D721Med (cell line): ENCODE data around the gene USP24.
"Not testable (repeated sequence)": the region's sequence is repeated elsewhere in the genome, so short reads cannot be mapped to it uniquely, and the experiment has no call there.

Experiments
- DNase-seq: peaks from one replicate; pipeline ENCODE4 v3.0.0; 2011; ENCODE audit warnings: low spot score; ENCODE audit not compliant: insufficient read length
- FAIRE-seq: peaks from 2 replicates; lab custom pipeline; 2011; peaks lifted over from hg19 to GRCh38; lab: Jason Lieb, UNC
- CTCF ChIP-seq: IDR thresholded peaks from 2 replicates; pipeline ENCODE4 v1.5.1; 2012; ENCODE audit warnings: mild to moderate bottlenecking, control low read depth; ENCODE audit not compliant: insufficient read depth; ENCODE audit errors: missing control alignments

The USP24 gene

GRCh38 chr1:55128418-55128995, 86.7 kb downstream of the USP24 start:
- TF ChIP-seq CTCF: no peak
- no peak for FAIRE-seq

GRCh38 chr1:55127827-55128343, 87.3 kb downstream of the USP24 start:
- FAIRE-seq: no peak
- DNase-seq: no peak
- TF ChIP-seq CTCF: no peak

More at GRCh38 chr1:55128418-55128995, 86.7 kb downstream of the USP24 start:
- no peak for DNase-seq

GRCh38 chr1:55124470-55124869, 90.7 kb downstream of the USP24 start:
- TF ChIP-seq CTCF: no peak
- no peak for DNase-seq
- FAIRE-seq: no peak

- no peak for TF ChIP-seq CTCF
- FAIRE-seq: no peak
- DNase-seq: no peak
These were observed 94.6 kb downstream of the USP24 start for GRCh38 chr1:55120538-55120937.

- no peak for TF ChIP-seq CTCF
- FAIRE-seq: no peak
- no peak for DNase-seq
These were observed 96.4 kb downstream of the USP24 start for GRCh38 chr1:55118651-55119329.

- FAIRE-seq (no peak), DNase-seq (no peak)
- TF ChIP-seq CTCF: no peak
These were observed 97.2 kb downstream of the USP24 start for GRCh38 chr1:55117941-55118340.

- DNase-seq, FAIRE-seq: not testable (repeated sequence)
These were observed 106.2 kb downstream of the USP24 start for GRCh38 chr1:55109005-55109404.
